Measurements from ENCODE around the gene WDR55. TPM values are rescaled to one million over a fixed set of nuclear protein-coding genes. Genes with fewer than 3 reads are reported as not detected.

WDR55 gene
- polyA plus RNA-seq, 1 of the 3 experiments (the other 2 are of a cell fraction): 28.3 TPM

DNA sequence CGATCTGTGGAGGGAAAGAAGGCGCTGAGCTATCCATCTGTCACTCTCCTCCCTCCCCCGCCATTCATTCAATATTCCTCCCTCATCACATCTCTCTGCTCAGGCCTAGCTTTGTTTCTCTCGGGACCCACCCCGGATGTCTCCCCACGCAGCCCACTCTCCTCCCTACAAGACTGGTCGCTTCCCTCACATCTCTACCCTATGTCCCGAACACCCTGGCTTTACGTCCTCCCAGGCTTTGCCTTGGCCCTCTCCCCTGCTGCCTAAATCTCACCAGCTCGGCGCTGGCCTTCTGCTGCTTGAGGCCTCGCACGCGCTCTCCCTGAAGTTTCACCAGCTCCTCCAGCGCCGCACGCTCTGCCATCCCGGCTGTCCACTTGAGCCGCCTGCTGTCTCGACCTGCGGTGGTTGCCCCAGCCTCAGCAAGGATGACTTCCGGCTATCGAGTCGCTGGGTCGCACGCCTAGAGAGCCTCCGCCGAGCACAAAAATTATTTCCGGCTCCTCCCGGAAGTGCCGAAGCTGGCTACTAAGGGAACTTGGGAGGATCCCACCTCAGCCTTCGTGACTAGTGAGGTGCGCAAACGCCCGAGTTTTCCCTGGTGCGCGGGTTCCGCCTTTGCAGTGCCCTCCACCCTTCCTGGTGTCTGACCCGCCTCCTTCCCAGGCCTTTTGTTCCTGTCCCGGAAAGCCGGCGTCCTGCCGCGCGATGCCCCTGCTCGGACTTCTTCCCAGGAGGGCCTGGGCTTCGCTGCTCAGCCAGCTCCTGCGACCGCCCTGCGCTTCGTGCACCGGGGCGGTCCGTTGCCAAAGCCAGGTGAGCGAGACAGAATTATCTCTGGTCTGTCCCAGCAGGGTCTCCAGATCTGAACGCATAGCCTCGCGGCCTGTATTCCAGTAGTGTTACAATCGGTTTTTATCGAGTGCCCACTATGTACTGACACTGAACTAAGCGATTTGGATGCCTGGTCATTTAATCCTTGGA lies 26.5 kb downstream of the WDR55 start, which contains the start of the genes HARS1 and HARS2 (continued):
- TF ChIP-seq, protein P1, sequence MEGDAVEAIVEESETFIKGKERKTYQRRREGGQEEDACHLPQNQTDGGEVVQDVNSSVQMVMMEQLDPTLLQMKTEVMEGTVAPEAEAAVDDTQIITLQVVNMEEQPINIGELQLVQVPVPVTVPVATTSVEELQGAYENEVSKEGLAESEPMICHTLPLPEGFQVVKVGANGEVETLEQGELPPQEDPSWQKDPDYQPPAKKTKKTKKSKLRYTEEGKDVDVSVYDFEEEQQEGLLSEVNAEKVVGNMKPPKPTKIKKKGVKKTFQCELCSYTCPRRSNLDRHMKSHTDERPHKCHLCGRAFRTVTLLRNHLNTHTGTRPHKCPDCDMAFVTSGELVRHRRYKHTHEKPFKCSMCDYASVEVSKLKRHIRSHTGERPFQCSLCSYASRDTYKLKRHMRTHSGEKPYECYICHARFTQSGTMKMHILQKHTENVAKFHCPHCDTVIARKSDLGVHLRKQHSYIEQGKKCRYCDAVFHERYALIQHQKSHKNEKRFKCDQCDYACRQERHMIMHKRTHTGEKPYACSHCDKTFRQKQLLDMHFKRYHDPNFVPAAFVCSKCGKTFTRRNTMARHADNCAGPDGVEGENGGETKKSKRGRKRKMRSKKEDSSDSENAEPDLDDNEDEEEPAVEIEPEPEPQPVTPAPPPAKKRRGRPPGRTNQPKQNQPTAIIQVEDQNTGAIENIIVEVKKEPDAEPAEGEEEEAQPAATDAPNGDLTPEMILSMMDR (IDR thresholded peaks at IDR 0.05): no peak
- TF ChIP-seq ELF1 (IDR thresholded peaks at IDR 0.05) (peak; percentile 95), SMC3 (IDR thresholded peaks at IDR 0.05; ENCODE audit: low read depth, low read length) (no peak), NFIC (IDR thresholded peaks at IDR 0.05; ENCODE audit: borderline replicate concordance) (no peak), POLR2AphosphoS5 (IDR thresholded peaks at IDR 0.05; ENCODE audit: low read depth, low read length) (peak; percentile 88), CHD2 (IDR thresholded peaks at IDR 0.05; ENCODE audit: low read length, partially characterized antibody) (peak; percentile 58), GABPA (IDR thresholded peaks at IDR 0.05; ENCODE audit: low read depth) (peak; percentile 98)
- TF ChIP-seq, protein P2, sequence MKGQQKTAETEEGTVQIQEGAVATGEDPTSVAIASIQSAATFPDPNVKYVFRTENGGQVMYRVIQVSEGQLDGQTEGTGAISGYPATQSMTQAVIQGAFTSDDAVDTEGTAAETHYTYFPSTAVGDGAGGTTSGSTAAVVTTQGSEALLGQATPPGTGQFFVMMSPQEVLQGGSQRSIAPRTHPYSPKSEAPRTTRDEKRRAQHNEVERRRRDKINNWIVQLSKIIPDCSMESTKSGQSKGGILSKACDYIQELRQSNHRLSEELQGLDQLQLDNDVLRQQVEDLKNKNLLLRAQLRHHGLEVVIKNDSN (IDR thresholded peaks at IDR 0.05; ENCODE audit: borderline replicate concordance, low read depth): no peak
- TF ChIP-seq, protein P3, sequence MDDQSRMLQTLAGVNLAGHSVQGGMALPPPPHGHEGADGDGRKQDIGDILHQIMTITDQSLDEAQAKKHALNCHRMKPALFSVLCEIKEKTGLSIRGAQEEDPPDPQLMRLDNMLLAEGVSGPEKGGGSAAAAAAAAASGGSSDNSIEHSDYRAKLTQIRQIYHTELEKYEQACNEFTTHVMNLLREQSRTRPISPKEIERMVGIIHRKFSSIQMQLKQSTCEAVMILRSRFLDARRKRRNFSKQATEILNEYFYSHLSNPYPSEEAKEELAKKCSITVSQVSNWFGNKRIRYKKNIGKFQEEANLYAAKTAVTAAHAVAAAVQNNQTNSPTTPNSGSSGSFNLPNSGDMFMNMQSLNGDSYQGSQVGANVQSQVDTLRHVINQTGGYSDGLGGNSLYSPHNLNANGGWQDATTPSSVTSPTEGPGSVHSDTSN (IDR thresholded peaks at IDR 0.05): no peak

DNA sequence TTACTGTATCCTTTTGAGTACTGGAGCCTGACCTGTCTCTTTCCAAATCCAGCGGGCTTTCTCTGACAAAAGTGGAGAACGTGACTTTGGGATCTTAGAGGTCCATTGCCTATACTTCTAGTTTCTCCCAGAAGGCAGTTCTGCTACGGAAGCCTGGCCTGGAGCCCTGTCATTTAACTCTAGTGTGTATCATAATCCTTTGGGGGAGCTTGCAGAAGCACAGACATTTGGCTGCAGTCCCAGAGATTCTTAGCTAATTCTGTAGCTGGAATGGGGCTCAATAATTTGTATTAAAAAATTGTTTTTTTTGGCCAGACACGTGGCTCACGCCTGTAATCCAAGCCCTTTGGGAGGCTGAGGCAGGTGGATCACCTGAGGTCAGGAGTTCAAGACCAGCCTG lies 29.6 kb downstream of the WDR55 start:
- WGBS (ENCODE audit: low lambda C conversion rate): 81% methylated on average over 5 of the region's 5 CpGs
- Histone ChIP-seq H3K4me2 (no peak overlapping the region), H3F3A (replicated peaks; ENCODE audit: insufficient read depth) (peaks cover 18% of the 10 kb centered on the region), H2AFZ (ENCODE audit: low read depth) (no peak overlapping the region), H3K9me2 (no peaks in the 10 kb centered on the region), H3K4me3 (ENCODE audit: low read depth in 2 of 2, low read length in 1 of 2) (no peak overlapping the region), H3K9me3 (no peaks in the 10 kb centered on the region), H3K27ac (ENCODE audit: low read depth in 2 of 2, low read length in 1 of 2) (no peak overlapping the region), H3K27me3 (ENCODE audit: insufficient read depth) (no peaks in the 10 kb centered on the region), H3K4me1 (ENCODE audit: control insufficient read depth in 1 of 2, insufficient read depth in 2 of 2, low read depth in 1 of 2, low read length in 1 of 2) (peaks cover 0 to 12% of the 10 kb centered on the region in 2 experiments; a peak in 2 of 4 replicates), H3K36me3 (replicated peaks in 1 of 2; ENCODE audit: control insufficient read depth in 1 of 2, insufficient read depth in 2 of 2, low read length in 1 of 2) (peaks cover 56 to 74% of the 10 kb centered on the region in 2 experiments), H3K79me2 (ENCODE audit: insufficient read depth) (peaks cover 60% of the 10 kb centered on the region), H4K20me1 (ENCODE audit: insufficient read depth) (no peaks in the 10 kb centered on the region), H3K9ac (no peak overlapping the region; the same call in 1 of the 2 replicates)
- TF ChIP-seq TAF1 (IDR thresholded peaks at IDR 0.05; ENCODE audit: borderline replicate concordance, low read depth, low read length) (no peak), SMC3 (IDR thresholded peaks at IDR 0.05; ENCODE audit: low read depth, low read length) (no peak), RXRA (IDR thresholded peaks at IDR 0.05; ENCODE audit: borderline replicate concordance, low read depth) (no peak), MXI1 (IDR thresholded peaks at IDR 0.05; ENCODE audit: low read depth, low read length) (no peak), FOXJ3 (CRISPR knock-in tag; IDR thresholded peaks at IDR 0.05) (no peak), NRF1 (IDR thresholded peaks at IDR 0.05; ENCODE audit: low read depth, low read length) (no peak)
- TF ChIP-seq, protein P4, sequence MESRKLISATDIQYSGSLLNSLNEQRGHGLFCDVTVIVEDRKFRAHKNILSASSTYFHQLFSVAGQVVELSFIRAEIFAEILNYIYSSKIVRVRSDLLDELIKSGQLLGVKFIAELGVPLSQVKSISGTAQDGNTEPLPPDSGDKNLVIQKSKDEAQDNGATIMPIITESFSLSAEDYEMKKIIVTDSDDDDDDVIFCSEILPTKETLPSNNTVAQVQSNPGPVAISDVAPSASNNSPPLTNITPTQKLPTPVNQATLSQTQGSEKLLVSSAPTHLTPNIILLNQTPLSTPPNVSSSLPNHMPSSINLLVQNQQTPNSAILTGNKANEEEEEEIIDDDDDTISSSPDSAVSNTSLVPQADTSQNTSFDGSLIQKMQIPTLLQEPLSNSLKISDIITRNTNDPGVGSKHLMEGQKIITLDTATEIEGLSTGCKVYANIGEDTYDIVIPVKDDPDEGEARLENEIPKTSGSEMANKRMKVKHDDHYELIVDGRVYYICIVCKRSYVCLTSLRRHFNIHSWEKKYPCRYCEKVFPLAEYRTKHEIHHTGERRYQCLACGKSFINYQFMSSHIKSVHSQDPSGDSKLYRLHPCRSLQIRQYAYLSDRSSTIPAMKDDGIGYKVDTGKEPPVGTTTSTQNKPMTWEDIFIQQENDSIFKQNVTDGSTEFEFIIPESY (IDR thresholded peaks at IDR 0.05; ENCODE audit: borderline replicate concordance, low read depth): no peak
- TF ChIP-seq, protein P1 (IDR thresholded peaks at IDR 0.05): no peak
- POLR2A ChIA-PET: no interaction called here
- CTCF ChIA-PET: no interaction called here
- no peak for DNase-seq

All from SK-N-SH (cell line).